Stimulated activated naive CD8-positive, alpha-beta T cell treated with anti-CD3 and anti-CD28 coated beads, Interleukin-15, Interleukin-2, amounts not matched to agents 100 U/mL and 50 U/mL, for 24 hours (primary cell): ENCODE data around the gene PIAS4.

Experiments
- ATAC-seq: fragments of 150-1000 bp; cut with Tn5 transposase; one replicate; pipeline ENCODE4 v1.10.0; 2021
- DNase-seq: peaks from one replicate; pipeline ENCODE4 v3.0.0; 2021

PIAS4 gene

DNA sequence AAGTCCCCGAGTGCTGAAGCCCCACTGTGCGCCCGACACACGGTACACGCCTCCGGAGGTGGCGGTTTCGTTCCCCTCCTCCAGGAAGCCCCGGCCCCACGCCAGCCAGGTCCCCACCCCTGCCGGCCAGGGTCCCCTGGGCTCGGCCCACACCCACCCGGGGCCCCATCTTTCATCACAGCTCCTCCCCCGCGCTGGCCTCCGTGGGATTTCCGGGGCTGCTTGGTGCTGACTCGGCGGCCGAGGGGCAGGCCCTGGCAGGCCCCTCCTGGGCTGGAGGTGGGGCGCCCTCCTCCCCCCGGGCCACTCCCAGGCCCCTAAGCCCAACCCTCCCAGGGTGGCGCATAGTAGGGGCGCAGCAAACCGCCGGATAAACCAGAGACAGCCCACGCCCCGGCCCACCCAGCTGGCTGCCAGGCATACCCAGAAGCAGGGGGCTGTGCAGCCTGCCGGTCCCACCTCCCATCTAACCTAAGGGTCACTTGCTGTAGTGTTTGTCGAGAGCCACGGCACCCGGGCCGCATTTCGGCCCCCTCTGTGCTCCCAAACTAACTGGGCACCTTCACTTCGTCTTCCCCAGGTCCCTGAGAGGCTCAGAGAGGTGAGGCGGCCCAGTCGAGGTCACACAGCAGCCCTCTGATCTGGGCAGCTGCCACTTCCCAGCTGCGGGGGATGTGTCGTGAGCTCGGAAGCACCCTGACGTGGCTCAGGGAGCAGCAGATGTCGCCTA, 52.5 kb downstream of the PIAS4 start:
- ATAC-seq (peak; percentile 37), DNase-seq (peak; percentile 80)

DNA sequence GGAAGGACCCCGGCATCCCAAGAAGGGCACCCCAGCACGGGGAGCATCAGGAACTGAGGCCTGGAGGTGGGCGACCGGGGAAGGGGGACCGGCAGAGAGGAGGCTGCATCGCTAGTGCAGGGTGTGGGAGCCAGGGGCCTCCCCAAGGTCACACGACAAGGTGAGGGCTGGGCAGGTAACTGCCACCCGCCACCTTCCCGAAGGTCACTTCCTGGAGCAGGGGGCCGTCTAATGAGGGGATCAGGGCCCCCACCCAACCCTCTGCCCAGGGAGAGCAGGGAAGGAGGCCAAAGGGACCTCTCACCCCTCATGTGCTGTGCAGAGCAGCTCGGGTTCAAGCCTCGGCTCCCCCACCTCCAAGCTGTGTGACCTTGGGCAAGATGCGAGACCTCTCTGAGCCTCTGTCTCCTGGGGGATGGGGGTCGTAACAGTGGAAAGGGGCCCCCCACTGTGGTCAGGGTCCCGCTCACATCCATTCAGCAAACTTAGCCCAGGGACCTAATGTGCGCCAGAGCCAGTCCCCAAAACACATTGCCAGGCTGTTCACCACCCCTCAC, 53.2 kb downstream of the PIAS4 start:
- no peak for ATAC-seq

DNA sequence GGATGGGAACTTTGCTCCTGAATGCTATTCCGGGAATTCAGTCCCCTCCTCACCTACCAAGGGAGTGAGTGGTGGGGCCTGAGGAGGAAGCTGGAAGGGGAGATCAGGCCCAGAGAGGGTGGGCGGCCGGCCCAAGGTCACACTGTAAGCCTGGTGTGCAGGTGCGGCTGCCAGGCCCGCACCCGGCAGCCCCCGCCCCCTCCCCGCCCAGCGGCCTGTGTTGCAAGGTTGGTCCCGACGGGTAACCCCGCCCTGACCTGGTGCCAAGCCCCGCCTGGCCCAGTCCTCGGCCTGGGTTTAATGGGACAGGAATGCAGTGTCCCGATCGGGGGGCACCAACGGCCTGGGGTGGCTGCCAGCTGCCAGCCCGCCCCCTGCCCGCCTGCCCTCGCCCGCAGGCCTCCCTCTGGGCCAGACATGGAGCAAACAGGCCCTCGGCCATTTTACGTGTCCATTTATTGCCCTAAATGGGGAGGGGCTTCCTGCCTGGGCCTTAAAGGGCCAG, 53.7 kb downstream of the PIAS4 start:
- ATAC-seq (no peak), DNase-seq (peak; percentile 48)

More for the DNA sequence above, 53.2 kb downstream of the PIAS4 start:
- no peak for DNase-seq

DNA sequence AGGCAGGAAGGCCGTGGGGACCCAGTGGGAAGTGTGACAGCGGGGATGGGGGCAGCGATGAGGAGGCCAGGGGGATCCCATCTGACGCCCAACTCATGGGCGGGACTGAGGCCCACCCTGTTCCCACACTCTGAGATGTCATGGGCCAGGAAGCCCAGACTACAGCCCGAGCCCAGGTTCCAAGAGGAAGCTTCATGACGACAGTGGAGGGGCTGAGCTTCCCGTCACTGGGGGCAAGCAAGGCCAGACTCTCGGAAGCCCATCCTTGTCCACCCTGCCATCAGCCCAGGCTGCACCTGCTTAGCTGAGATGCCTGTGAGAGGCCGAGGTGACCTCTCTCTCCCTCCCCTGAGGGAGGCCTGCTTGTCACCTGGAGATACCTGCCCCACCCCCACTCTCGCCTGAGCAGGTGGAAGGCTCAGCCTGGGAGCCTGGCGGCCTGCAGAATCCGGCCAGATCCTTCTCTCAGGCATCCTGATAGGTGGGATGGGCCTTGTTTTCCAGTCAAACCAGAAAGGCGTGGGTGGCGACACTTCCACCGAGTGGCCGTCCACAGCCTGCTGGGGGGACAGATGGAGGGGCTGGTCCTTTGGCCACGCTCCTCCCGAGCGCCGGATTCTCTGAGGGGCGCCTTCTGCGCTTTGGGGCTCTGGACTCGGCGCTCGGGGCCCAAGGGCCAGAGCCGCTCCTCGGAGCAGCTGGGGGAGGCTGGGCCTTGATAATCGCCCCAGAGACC, 54.3 kb downstream of the PIAS4 start:
- DNase-seq = peak; percentile 18
- no peak for ATAC-seq

DNA sequence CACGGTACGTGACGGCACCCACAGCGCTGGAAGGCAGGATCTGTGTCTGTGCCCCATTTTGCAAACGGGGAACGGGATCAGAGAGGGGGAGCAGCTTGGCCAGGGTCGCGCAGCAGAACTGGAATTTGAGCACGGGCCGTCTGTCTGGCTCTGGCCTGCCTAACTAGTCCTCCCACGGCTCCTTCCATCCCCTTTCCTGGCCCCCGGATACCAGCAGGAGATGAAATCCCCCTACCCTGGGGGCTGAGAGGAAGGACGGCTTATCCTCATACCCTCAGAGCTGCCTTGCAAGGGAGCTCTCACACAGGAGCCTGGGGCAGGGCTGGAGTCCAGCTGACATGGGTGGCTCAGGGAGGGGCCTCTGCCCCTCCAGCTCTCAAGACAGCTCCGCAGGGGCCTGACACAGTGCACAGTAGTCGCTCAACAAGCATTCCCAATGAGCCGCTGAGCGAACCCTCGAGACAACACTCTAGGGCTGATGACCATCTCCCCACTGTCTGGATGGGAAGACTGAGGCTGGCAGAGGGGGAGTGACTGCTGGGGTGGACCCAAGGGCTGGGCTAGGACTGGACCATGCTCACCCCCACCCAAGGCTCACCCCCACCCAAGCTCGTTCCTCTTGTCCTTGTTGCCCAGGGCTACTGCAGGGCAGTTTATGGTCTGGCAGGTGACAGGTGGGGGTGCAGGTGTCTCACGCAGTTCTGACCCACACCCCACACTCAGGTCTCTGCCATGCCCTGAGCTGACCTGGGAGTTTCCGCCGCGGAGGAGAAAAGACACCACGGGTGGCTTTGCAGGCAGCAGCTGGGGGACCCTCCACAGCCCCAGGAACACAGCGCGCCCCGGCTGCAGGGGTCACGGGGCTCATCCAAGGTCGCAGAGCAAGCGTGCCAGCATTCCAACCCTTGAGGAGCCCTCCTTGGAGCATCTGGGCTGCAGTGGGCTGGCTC, 55.2 kb downstream of the PIAS4 start:
- no peak for ATAC-seq
- DNase-seq = no peak

DNA sequence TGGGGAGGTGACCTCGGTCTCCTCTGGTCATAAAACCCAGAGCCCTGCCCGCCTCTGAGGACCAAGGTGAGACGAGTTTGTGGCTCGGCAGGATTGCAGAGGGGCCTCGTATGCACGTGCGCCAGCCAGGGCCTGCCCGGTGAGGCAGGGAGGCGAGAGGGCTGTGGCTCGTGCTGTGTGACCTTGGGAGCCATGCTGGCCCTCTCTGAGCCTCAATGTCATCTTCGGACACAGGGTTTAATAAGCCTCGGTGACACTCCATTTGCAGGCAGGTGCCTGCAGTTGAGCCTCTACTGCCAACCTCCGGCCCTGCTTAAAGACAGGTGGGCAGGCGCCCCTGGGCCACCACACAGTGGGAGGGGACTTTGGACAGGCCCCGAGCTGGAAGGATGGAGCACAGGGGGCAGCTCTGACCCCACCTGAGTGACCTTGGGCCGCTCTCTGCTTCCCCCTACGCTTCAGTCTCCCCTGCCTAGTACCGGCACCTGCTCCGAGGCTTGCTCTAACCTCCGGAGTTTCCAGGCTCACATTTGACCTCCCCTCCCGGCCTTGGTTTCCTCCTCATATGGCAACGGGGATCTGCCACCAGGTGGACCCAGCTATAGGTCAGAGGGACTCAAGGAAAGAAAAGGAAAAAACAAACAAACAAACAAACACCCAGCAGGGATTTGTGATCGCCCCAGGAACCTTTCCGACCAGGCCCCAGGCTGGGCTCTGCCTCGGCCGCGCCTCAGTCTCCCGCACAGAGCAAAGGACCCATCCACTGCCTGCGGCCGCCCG, 56.0 kb downstream of the PIAS4 start:
- no peak for DNase-seq
- no peak for ATAC-seq

DNA sequence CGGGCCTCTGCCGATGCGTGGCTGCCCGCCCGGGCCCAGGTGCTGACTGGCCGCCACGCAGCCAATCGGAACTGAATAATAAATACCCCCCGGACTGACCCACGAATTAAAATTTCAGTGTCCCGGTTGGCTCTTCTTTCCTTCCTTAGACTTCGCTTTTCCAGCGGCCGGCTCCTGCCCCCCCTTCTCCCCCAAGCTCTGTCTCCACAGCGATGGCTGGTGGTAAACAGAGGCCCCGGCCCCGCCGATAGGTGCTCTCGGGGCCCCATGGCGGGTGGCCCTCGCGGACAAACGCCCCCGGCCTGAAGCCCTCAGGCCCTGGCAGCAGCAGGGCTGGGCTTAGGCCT, 56.6 kb downstream of the PIAS4 start:
- ATAC-seq (no peak), DNase-seq (no peak)

DNA sequence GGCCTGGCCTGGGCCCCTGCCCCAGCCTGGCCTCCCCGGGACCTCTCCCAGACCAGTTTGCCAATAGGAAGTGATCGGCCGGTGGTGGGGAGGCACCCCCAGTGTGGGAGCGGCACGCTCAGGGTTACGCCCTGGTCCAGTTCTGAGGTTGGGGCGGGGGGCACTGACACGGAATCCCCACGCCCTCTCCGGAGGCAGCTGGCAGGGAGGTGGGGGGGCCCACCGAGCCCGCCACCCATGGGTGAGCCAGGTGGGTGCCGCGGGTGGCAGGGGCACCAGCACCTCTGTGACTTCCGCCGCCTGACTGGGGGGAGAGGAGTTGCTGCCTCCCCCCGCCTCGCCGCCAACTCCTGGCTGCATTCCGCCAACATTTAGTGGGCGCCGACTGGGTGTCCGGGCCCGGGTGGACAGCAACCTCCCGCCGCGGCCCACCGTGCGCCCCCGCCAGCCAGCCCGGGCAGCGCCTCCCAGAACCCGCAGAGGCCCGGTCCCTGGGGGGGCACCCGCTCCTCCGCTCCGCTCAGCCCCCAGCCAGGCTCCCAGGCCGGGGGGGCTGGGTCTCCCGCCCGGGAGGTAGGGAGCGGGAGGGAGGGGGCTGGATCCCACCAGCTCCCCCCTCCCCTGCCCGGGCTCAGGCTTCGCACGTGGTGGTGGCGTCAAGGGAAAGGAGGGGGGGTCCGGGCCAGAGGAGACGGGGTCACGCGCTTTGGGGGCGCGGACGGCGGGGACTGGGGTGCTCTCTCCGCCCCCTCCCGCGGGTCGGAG, 57.1 kb downstream of the PIAS4 start:
- peak; percentile 56 for DNase-seq
- ATAC-seq = no peak

DNA sequence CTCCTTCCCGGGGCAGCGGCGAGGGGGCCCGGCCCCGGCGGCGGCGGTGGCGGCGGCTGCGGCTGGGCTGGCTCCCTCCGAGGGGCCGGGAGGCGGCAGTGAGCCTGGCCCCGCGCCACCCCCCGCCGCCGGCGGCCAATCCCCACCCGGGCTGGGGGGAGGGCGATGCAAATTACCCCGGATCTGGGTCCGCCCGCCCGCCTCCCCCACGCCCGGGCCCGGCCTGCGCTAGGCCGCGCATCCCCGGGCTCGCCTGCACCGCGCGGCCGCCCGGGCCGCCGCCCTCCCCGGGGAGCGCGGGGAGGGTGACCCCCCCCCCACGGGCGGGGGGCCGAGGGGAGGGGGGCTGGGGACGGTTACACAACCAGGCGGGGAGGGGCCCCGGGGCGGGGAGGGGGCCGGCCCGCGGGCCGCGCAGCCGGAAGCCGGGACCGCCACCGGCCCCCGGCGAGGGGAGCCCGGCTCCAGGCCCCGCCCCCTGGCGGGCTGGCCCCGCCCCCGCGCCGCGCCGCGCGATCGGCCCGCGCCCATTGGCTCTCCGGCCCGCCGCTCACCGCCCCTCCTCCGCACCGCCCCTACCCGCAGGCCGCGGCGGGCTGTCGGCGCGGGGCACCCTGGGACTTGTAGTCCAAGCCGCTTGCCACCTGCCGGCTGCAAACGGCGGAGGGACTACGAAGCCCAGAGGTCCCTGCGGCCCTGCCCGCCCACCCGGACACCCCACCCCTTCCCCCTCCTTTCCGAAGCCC, 58.1 kb downstream of the PIAS4 start:
- DNase-seq (peak; percentile 98), ATAC-seq (peak; percentile 82)

DNA sequence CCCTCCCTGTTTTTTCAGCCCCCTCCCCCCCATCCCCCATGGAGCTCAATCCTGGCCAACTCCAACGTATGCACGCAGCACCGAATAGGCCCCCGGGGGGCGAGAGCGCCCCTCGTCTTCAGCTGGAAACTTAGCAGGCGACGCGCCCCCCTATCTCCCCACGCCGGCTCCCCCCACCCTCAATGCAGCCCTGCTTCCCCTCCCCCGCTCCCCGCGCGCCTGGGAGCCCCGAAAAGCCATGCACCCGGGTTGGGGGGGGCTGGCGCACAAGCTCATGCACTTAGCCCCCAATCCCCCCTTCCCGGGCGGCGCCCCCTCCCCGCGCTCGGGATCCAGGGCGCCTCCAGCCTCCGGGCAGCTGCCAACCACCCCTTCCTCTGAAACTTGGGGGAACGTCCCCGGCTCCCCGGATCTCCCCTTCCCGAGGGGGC, 58.7 kb downstream of the PIAS4 start:
- DNase-seq (peak; percentile 60), ATAC-seq (no peak)

DNA sequence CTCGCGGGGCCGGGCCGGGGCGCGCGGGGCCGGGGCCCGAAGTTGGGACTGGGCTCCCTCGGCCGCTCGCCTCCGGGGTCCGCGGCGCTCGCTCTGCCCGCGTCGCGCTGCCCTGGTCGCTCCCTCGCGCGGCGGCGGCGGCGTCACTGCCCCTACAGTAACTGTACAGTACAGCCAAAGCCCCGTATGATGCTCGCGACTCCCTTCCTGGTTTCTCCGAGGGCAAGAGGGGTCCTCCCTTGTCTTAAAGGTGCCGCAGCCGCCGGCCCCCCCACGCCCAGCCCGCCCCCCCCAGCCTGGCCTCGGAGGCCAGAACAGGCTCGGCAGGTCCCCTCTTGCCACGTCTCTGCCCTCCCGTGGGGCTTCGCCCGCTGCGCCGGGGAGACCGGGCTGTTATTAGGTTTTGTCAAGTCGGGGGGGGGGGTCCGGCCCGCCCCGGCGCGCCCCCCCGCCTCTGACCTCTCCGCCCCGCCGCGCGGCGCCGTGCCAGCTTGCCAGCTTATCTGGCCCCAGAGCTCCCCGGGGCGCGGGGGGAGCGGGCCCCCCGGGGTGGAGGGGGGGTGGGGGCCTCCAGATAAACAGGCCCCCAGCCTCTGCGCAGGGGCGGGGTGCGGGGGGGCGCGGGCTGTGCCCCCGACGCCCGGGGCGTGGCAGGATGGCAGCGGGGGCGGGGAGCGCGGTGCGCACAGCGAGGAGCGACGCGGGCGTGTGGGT, 59.3 kb downstream of the PIAS4 start, which contains the start of gene ZBTB7A:
TSS of gene ZBTB7A (minus strand) at position 218 of the 714 bp plus-strand sequence. CDS start 11,667 bp downstream, outside the sequence.
- ATAC-seq (peak; percentile 38), DNase-seq (peak; percentile 80)

DNA sequence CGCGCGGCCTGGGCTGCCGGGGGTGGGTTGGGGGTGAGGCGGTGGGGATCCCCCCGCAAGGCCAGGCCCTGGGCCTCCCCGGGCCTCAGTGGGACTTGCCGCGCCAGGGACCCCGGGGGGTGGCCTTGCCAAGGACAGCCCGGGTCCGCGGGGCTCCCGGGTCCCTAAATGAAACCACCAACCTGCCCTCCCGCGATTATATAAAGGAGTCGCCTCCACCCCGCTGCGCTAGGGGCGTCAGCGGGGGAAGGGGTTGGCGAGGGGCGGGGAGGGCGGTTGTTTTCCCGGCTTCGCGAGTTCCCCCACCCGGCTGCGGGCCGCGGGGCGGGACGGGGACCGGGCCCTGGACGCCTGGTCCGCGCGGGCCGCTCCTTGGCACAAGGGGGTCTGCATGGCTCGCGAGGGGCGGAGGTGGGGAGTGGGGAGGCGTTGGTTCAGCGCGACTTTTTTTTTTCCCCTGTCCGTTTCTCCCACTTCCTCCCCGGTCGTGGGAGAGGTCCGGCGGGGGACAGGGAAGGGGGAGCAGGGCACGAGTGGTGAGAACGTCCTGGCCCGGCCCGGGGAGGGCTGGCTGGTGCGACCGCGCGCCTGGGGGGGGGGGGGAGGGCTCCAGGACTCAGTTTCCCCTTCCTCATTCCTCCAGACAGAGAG, 60.0 kb downstream of the PIAS4 start:
- DNase-seq (no peak), ATAC-seq (no peak)

DNA sequence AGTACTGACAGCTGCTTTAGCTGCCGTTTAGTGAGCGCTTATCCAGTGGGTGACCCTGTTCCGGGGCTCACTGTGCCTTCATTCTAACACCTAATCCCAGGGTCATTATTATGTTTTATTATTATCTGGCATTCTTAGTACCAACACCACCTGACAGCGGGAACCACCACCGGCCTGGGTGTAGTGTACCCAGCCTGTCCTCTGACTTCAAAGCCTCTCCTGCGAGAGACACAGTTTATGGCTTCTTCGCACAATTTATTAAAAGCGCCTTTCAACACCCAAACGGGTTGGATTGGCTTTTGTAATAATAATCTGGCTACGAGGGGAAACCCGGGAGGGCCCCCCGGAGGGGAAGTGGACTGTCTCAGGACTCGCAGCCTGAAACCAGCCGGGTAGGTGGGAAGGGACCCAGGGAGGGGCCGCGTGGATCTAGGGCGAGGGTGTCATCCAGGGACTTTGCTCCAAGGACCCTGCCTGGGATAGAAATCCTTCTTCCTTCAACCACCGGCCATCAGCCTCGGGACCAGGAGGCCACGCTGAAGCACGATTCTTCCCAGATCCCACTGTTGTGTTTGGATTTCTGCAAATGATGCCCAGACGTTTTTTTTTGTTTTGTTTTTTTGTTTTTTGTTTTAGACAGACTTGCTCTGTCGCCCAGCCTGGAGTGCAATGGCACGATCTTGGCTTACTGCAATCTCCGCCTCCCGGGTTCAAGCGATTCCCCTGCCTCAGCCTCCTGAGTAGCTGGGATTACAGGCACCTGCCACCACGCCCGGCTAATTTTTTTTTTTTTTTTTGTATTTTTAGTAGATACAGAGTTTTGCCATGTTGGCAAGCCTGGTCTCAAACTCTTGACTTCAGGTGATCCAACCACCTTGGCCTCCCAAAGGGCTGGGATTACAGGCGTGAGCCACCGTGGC, 60.8 kb downstream of the PIAS4 start:
- DNase-seq (peak; percentile 25), ATAC-seq (no peak)

DNA sequence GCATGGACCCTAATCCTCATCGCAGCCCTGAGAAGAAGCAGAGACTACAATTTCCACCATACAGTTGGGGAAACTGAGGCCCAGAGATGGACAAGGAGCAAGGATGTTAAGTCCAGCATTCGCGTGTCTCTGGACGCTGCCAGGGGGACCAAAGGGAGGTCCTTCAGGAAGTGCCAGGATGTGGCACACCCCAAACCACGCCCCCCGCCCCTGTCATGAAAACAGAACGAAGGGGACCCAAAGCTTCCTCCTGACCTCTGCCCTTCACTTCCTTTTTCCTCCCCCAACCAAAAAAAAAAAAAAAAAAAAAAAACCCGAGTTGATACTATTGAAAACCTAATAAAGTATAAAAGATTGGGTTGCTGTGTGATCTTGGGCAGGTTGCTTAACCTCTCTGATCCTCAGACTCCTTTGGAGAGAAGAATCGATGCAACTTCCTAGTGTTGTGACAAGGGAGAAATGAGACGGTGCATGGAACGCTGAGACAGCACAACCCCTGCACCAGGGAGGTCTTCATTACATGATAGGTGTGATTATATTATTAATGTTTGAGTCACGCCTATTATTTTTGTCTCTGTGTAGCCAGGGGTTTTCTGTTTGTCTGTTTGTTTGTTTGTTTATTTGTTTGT, 61.9 kb downstream of the PIAS4 start:
- no peak for ATAC-seq
- DNase-seq = peak; percentile 80

DNA sequence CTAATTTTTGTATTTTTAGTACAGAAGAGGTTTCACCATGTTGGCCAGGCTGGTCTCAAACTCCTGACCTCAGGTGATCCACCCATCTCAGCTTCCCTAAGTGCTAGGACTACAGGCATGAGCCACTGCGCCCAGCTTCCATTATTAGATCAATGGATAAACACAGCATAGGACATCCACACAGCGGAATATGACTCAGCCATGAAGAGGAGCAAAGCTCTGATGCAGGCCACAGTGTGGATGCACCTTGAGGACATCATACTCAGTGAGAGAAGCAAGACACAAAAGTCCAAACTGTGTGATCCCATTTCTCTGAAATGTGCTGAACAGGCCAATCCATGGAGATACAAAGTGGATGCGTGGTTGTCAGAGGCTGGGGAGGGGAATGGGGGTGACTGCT, 64.1 kb downstream of the PIAS4 start:
- ATAC-seq (no peak), DNase-seq (no peak)

DNA sequence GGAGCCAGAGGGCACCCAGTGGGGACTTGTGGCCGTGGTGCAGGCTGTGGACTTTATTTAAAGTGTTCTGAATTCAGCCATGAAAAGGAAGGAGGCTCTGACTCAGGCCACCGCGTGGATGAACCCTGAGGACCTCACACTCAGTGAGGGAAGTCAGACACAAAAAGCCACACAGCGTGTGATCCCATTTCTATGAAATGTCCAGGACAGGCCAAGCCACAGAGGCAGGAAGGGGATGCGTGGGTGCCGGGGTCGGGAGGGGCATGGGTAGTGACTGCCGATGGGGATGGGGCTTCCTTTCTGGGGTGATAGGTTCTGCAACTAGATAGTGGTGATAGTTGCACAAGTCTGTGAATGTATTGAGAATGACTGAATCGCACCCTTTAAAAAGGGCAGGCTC, 67.8 kb downstream of the PIAS4 start:
- DNase-seq (peak; percentile 63), ATAC-seq (peak; percentile 59)

DNA sequence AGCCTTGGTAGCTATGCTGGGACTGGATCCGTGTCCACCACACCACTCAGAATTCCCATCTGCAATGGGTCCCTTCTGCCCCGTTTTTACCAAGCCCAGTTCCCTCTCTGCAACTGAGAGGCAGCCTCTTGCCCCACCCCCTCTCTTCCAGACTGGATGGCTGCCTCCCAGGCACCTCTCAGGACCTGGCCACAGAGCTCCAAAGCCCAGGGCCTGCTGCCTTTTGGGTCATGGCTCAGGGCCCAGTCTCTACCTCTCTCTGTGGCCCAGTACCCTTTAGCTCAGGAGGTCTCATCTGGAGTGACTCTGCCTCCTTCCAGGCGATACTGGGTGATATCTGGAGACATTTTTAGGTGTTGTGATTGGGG, 69.5 kb downstream of the PIAS4 start:
- DNase-seq (no peak), ATAC-seq (no peak)
